Stomach (tissue), 9 donors: ENCODE measurements around the gene SLC35E1. TPM values are rescaled to one million over a fixed set of nuclear protein-coding genes. Genes with fewer than 3 reads are reported as not detected.
A peak's percentile ranks its signal among the peaks of the same experiment; 100 is the strongest.

ENCODE experiments used
- DNase-seq, 2 donors: peaks; one replicate each; pipeline versions ENCODE4 v3.0.0 to v3.0.0-alpha.2; 2013 to 2019
- H3K27ac ChIP-seq, 5 donors: fragments of 200-600 bp in 4 of 5; sonication (generic) in 4 of 5; one replicate each; pipeline ENCODE4 v1.5.1; 2013 to 2019; ENCODE audit warnings: mild to moderate bottlenecking in 1 of 5, moderate library complexity in 1 of 5
- H3K27me3 ChIP-seq, 3 donors: fragments of 200-600 bp; sonication (generic); one replicate each; pipeline ENCODE4 v1.5.1; 2017 to 2019; ENCODE audit warnings: mixed run types in 1 of 3
- H3K36me3 ChIP-seq, 4 donors: fragments of 200-600 bp; sonication (generic); 1 replicate in 3 of 4; 2 replicates in 1 of 4; pipeline ENCODE4 v1.5.1; 2016 to 2019
- H3K4me1 ChIP-seq, 4 donors: fragments of 200-600 bp; sonication (generic); one replicate each; pipeline ENCODE4 v1.5.1; 2016 to 2019
- H3K4me3 ChIP-seq, 4 donors: fragments of 200-600 bp; sonication (generic) in 3 of 4; one replicate each; pipeline ENCODE4 v1.5.1; 2016 to 2019; ENCODE audit warnings: mild to moderate bottlenecking in 1 of 4
- H3K9me3 ChIP-seq, 4 donors: fragments of 200-600 bp; sonication (generic); one replicate each; pipeline ENCODE4 v1.5.1; 2016 to 2019
- EP300 ChIP-seq: sonication (generic); formaldehyde crosslinking; IDR thresholded peaks from one replicate; pipeline ENCODE4 v1.6.1; 2017; ENCODE audit warnings: antibody characterized with exemption
- POLR2A ChIP-seq, 4 donors: fragments of 450-650 bp; IDR thresholded peaks; one replicate each; pipeline ENCODE4 v1.6.1; 2016; ENCODE audit warnings: antibody characterized with exemption in 4 of 4, control low read depth in 2 of 4, mild to moderate bottlenecking in 1 of 4, moderate library complexity in 1 of 4
- POLR2AphosphoS5 ChIP-seq, 3 donors: sonication (generic); formaldehyde crosslinking; IDR thresholded peaks; one replicate each; pipeline ENCODE4 v1.6.1; 2016; ENCODE audit warnings: antibody characterized with exemption in 3 of 3
- WGBS, 5 donors: extraction: QIAGEN DNeasy Blood & Tissue Kit in 3 of 5; methylation state at CpG; one replicate each; pipeline versions ENCODE4 v1.1.5 to v1.1.7; 2013 to 2018; 5-methylcytosine and 5-hydroxymethylcytosine counted together
- intact Hi-C: fragments of 100-400 bp; cut with DNase I; formaldehyde crosslinking; loops from one replicate; pipeline ENCODE4 v1.15.1; 2023; ENCODE audit warnings: low total_unique reads
- polyA plus RNA-seq, 3 donors: library from polyadenylated mRNA; stranded (reverse); fragments of 200-250 nt; gene quantifications; one replicate each; pipeline ENCODE4 v1.2.3, GENCODE V29; 2013
- total RNA-seq, 5 donors: library from RNA; depleted of rRNA; stranded (reverse); fragments of >200 nt; gene quantifications; one replicate each; pipeline versions ENCODE4 v1.1.0 to v1.2.3, GENCODE V29; 2014 to 2016
- TF ChIP-seq, protein P1 (sequence below), 7 experiments: fragments of 450-650 bp in 4 of 7; fragments of 200-600 bp in 3 of 7; sonication (generic) in 3 of 7; IDR thresholded peaks; one replicate each; pipeline ENCODE4 v1.5.1; 2016 to 2019; ENCODE audit warnings: antibody characterized with exemption in 7 of 7, control low read depth in 2 of 7, mild to moderate bottlenecking in 1 of 7
- donor health status: healthy with polysubstance abuse.
- donor health status: Bipolar disorder and iron deficiency.
- donor health status: healthy.

The SLC35E1 gene
- total and polyA plus RNA-seq, 8 donors: 16.2 to 63.7 (median 27.7) TPM

DNA sequence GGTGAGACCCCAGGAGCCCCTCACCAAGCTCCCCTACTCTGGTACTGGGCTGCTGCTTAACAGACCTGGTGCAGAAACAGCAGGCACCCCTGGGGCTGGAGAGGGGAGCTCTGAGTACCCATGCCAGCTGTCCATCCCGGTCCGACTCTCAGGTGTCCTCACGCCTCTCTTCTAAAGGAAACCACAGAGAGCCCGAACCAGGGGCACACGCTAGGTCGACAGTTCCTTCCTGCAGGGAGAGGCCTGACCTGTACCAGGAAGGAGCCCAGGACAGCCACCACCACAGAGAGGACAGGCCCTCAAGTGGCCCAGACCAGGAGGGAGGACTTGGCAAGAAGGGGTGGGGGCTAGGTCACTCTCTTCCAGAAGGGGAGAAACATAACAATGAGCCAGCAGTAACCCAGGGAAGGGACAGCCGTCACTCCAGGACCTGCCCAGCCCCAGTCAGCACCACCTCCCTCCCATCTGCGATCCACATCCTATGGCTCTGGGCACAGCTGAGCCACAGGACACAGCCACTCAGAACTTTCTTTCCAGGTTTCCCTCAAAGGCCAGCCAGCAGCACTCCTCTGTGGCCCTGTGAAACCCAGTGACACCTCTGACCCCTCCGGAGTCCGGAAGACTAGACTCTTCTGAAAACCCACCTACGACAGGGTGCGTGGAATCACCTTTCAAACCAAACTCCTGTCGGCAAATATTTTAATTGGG is 13.0 kb upstream of the SLC35E1 start:
- 62 to 73% (median 70%) methylated on average over 13 of the region's 13 CpGs for WGBS, 5 donors
- H3K9me3 ChIP-seq: no peaks in the 10 kb centered on the region
- intact Hi-C loops: no loop called here
- TF ChIP-seq, protein P1, sequence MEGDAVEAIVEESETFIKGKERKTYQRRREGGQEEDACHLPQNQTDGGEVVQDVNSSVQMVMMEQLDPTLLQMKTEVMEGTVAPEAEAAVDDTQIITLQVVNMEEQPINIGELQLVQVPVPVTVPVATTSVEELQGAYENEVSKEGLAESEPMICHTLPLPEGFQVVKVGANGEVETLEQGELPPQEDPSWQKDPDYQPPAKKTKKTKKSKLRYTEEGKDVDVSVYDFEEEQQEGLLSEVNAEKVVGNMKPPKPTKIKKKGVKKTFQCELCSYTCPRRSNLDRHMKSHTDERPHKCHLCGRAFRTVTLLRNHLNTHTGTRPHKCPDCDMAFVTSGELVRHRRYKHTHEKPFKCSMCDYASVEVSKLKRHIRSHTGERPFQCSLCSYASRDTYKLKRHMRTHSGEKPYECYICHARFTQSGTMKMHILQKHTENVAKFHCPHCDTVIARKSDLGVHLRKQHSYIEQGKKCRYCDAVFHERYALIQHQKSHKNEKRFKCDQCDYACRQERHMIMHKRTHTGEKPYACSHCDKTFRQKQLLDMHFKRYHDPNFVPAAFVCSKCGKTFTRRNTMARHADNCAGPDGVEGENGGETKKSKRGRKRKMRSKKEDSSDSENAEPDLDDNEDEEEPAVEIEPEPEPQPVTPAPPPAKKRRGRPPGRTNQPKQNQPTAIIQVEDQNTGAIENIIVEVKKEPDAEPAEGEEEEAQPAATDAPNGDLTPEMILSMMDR (IDR thresholded peaks at IDR 0.05): no peak
- TF ChIP-seq POLR2A (IDR thresholded peaks at IDR 0.05) (no peak), EP300 (no peak), POLR2AphosphoS5 (IDR thresholded peaks at IDR 0.05) (no peak)
- peak overlapping the region in 2 of 4 donors; percentile 5 to 14 for H3K4me3 ChIP-seq
- no peaks in the 10 kb centered on the region for H3K36me3 ChIP-seq
- DNase-seq: no peak
- H3K27me3 ChIP-seq: no peaks in the 10 kb centered on the region
- peak overlapping the region; percentile 31 to 77 (median 69) for H3K27ac ChIP-seq
- H3K4me1 ChIP-seq: peaks cover 74 to 99% (median 91%) of the 10 kb centered on the region in 4 donors

DNA sequence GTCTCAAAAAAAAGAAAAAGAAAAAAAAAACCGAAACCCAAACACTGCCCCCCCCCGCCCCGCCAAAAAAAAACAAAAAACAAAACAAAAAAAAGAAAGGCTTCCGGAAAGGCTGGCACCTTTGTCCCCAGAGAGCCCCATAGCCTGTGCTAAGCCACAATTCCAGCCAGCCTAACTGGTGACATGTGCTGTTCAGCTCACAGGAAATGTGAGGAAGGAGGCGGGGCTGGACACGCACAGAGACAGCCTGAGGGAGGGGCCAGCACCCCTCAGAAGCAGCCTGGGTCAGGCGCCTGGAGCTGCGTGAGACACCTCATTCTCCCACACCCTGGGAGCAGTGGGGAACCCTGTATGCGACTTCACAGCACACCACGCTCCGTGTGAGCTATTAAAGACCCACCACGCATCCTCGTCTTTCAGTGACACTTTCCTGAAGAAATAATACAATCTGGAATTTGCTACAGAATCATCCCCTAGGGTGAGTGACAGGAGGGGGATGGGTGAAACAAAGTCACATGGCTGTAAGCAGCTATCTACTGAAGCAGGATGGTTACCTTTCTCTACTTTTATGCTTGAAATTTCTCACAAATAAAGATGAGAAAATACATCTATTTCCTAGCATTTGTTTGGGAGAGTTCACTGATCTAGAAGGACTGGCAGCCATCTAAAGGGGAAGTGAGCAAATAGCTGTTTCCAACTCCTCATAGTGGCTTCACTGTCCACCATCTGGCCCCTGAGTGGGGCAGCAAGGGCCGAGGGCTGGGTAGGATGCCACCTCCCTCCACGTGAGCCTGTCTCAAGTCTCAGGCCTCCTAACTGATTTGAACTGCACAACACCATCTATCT is 12.3 kb upstream of the SLC35E1 start:
- DNase-seq: peak; percentile 82 to 93
- 7 to 10% (median 8%) methylated on average over 15 of the region's 15 CpGs for WGBS, 5 donors
- Histone ChIP-seq H3K4me1 (peaks cover 66 to 99% (median 91%) of the 10 kb centered on the region in 4 donors), H3K27ac (peak overlapping the region; percentile 62 to 77 (median 69)), H3K36me3 (peaks cover 0 to 4% (median under 1%) of the 10 kb centered on the region in 4 donors), H3K4me3 (peak overlapping the region in 2 of 4 donors; percentile 10 to 14), H3K27me3 (no peaks in the 10 kb centered on the region), H3K9me3 (no peaks in the 10 kb centered on the region)
- TF ChIP-seq, protein P1 (IDR thresholded peaks at IDR 0.05): no peak
- no peak for TF ChIP-seq EP300
- TF ChIP-seq POLR2AphosphoS5 (IDR thresholded peaks at IDR 0.05): peak; percentile 16 to 69 (median 60)
- TF ChIP-seq POLR2A (IDR thresholded peaks at IDR 0.05): no peak
- intact Hi-C loops: no loop called here

DNA sequence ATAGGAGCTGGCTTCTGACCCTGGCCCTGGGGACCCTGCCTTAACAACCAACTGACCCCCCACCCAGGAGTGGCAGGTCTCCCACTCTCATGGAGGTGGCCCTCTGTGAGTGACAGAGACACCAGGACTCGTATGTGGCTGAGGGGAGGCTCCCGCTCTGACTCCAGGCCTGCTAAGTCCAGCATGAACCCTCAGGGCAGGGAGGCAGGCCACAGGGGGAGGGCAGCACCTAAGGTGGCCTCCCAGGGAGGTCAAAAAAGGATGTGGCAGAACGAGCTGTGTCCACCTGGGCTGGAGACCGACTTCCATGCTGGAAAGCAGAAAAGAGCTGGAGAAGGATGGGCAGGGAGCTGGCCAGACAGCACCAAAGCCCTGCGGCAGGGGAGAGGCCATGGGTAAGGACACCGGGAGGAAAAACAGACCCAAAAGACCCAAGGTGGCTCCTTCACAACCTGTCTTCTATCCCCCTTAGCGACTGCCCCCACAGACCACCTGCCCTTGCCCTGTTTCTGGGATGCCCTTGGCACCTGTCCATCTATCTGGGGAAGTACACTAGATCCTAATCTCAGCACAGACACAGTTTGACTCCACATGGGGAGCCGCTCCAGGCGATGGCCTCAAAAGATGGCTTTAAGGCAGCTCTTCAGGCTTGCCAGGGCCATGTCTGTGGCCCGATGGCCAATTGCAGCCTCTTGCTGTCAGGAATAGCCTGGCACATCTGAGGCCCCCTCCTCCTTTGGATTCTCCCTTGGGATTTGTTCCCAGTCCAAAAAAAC is 10.5 kb upstream of the SLC35E1 start:
- Histone ChIP-seq H3K27ac (peak overlapping the region in 3 of 5 donors; percentile 14 to 72 (median 22)), H3K36me3 (peaks cover 11 to 22% (median 17%) of the 10 kb centered on the region in 4 donors), H3K4me3 (no peak overlapping the region), H3K4me1 (peaks cover 48 to 86% (median 76%) of the 10 kb centered on the region in 4 donors), H3K27me3 (no peaks in the 10 kb centered on the region), H3K9me3 (no peaks in the 10 kb centered on the region)
- no peak for DNase-seq
- 82 to 89% (median 88%) methylated on average over 10 of the region's 10 CpGs for WGBS, 5 donors
- no peak for TF ChIP-seq POLR2A (IDR thresholded peaks at IDR 0.05)
- TF ChIP-seq EP300: no peak
- TF ChIP-seq, protein P1 (IDR thresholded peaks at IDR 0.05): no peak
- TF ChIP-seq POLR2AphosphoS5 (IDR thresholded peaks at IDR 0.05): no peak
- intact Hi-C loops: no loop called here

DNA sequence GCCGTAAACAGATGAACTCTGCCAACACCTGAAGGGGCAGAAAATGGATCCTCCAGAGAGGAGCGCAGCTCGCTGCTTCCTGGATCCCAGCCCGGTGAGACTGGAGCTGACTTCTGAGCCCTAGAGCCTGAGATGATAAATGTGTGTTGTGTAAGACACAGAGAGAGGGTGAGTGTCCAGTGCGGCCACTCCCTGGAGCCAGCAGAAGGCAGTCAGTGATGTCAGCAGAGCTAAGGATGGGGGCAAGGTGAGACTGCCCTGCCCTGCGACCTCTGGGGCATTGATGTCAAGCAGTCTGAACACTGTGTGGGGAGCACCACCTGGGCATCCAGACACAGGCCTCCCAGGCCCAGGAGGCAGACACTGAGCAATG is 9.7 kb upstream of the SLC35E1 start:
- Histone ChIP-seq H3K9me3 (no peaks in the 10 kb centered on the region), H3K4me1 (peaks cover 41 to 83% (median 69%) of the 10 kb centered on the region in 4 donors), H3K36me3 (peaks cover 18 to 30% (median 25%) of the 10 kb centered on the region in 4 donors), H3K27me3 (no peaks in the 10 kb centered on the region), H3K27ac (peak overlapping the region in 3 of 5 donors; percentile 14 to 72 (median 22)), H3K4me3 (no peak overlapping the region)
- WGBS, 5 donors: 83 to 94% (median 88%) methylated on average over 6 of the region's 6 CpGs
- DNase-seq: no peak
- intact Hi-C loops: no loop called here
- no peak for TF ChIP-seq POLR2A (IDR thresholded peaks at IDR 0.05)
- no peak for TF ChIP-seq POLR2AphosphoS5 (IDR thresholded peaks at IDR 0.05)
- TF ChIP-seq, protein P1 (IDR thresholded peaks at IDR 0.05): no peak
- no peak for TF ChIP-seq EP300
